Astrocyte (in vitro differentiated cells and primary cell): Measurements from ENCODE around the gene DGKB. TPM values are rescaled to one million over a fixed set of nuclear protein-coding genes. Genes with fewer than 3 reads are reported as not detected.

ENCODE experiments used
- DNase-seq: peaks from one replicate; pipeline ENCODE4 v3.0.0-alpha.2; 2010; ENCODE audit warnings: low read depth
- FAIRE-seq: peaks from 2 replicates; lab custom pipeline; 2011; peaks lifted over from hg19 to GRCh38; lab: Jason Lieb, UNC
- H2AFZ ChIP-seq: 2 replicates; pipeline ENCODE4 v1.6.0; 2012; ENCODE audit warnings: low read depth, low read length, inconsistent platforms
- H3K27ac ChIP-seq: 2 replicates; pipeline ENCODE4 v1.5.1; 2011; ENCODE audit warnings: low read depth, low read length, inconsistent platforms
- H3K27me3 ChIP-seq: 2 replicates; pipeline ENCODE4 v1.6.0; 2011; ENCODE audit warnings: low read length, inconsistent platforms; ENCODE audit not compliant: insufficient read depth
- H3K36me3 ChIP-seq: 2 replicates; pipeline ENCODE4 v1.5.1; 2011; ENCODE audit warnings: low read length, inconsistent platforms; ENCODE audit not compliant: insufficient read depth
- H3K4me1 ChIP-seq: 2 replicates; pipeline ENCODE4 v1.5.1; 2011; ENCODE audit warnings: low read length, inconsistent platforms; ENCODE audit not compliant: insufficient read depth
- H3K4me2 ChIP-seq: 2 replicates; pipeline ENCODE4 v1.6.0; 2012; ENCODE audit warnings: low read length, inconsistent platforms
- H3K4me3 ChIP-seq: 2 replicates; pipeline ENCODE4 v1.5.1; 2011; ENCODE audit warnings: low read depth, mild to moderate bottlenecking, low read length, inconsistent platforms; ENCODE audit not compliant: insufficient read depth
- H3K79me2 ChIP-seq: 2 replicates; pipeline ENCODE4 v1.6.0; 2012; ENCODE audit warnings: mild to moderate bottlenecking, low read length, inconsistent platforms; ENCODE audit not compliant: insufficient read depth
- H3K9ac ChIP-seq: 2 replicates; pipeline ENCODE4 v1.6.0; 2012; ENCODE audit warnings: mild to moderate bottlenecking, low read length, inconsistent platforms
- H3K9me3 ChIP-seq: 2 replicates; pipeline ENCODE4 v1.5.1; 2012; ENCODE audit warnings: low read depth, mild to moderate bottlenecking, low read length, inconsistent platforms; ENCODE audit not compliant: insufficient read depth
- H4K20me1 ChIP-seq: 2 replicates; pipeline ENCODE4 v1.6.0; 2012; ENCODE audit warnings: low read length, inconsistent platforms; ENCODE audit not compliant: insufficient read depth
- H3K27ac Mint-ChIP-seq: one replicate; pipeline ENCODE4 v1.8.0; 2021; ENCODE audit warnings: mild to moderate bottlenecking, mixed read lengths; ENCODE audit not compliant: unreplicated experiment
- H3K27me3 Mint-ChIP-seq: one replicate; pipeline ENCODE4 v1.8.0; 2021; ENCODE audit warnings: low read depth, mixed read lengths; ENCODE audit not compliant: unreplicated experiment
- H3K36me3 Mint-ChIP-seq: one replicate; pipeline ENCODE4 v1.8.0; 2021; ENCODE audit warnings: low read depth, mixed read lengths; ENCODE audit not compliant: unreplicated experiment
- H3K4me1 Mint-ChIP-seq: one replicate; pipeline ENCODE4 v1.8.0; 2021; ENCODE audit warnings: low read depth, mixed read lengths; ENCODE audit not compliant: unreplicated experiment
- H3K4me3 Mint-ChIP-seq: one replicate; pipeline ENCODE4 v1.8.0; 2021; ENCODE audit warnings: mild to moderate bottlenecking, moderate library complexity, mixed read lengths; ENCODE audit not compliant: unreplicated experiment
- H3K9me3 Mint-ChIP-seq: one replicate; pipeline ENCODE4 v1.8.0; 2021; ENCODE audit warnings: mild to moderate bottlenecking, mixed read lengths; ENCODE audit not compliant: unreplicated experiment
- EZH2 ChIP-seq: IDR thresholded peaks from 2 replicates; pipeline ENCODE4 v1.6.1; 2012; ENCODE audit warnings: mild to moderate bottlenecking, low read length, inconsistent platforms; ENCODE audit not compliant: insufficient read depth
- total RNA-seq: library from RNA; stranded (reverse); gene quantifications from 2 replicates; pipeline ENCODE4 v1.2.1, GENCODE V29; 2021
- TF ChIP-seq, protein P1 (sequence below): IDR thresholded peaks from 2 replicates; pipeline ENCODE4 v1.5.1; 2011; ENCODE audit warnings: low read depth, mild to moderate bottlenecking, inconsistent platforms, low read length, moderate library complexity; ENCODE audit not compliant: insufficient read depth

The DGKB gene
- total RNA-seq, 1 donor from 2014 or later, result 0.39 TPM

DNA sequence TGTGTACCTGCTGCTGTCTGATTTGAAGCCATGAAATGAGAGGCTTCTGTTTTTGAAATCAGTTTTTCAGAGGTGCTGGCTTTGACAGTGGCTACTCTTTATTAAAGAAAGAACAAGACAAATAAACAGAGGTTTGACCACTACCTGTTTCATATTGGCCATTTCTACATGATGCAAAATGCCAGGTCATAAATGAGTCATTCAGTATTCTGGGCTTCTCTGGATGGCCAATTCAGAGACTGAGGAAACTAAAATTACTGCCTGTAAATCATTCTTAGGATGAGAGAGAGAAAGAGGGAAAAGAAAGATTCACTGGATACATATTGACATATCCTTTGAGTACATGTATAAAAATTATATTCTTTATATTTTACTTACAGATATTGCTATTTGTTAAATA is 609.8 kb downstream of the DGKB start:
- H3K27me3 Mint-ChIP-seq, result no peaks in the 10 kb centered on the region
- peaks cover 4% of the 10 kb centered on the region for H3K9me3 Mint-ChIP-seq
- no peak for TF ChIP-seq EZH2
- TF ChIP-seq, protein P1, sequence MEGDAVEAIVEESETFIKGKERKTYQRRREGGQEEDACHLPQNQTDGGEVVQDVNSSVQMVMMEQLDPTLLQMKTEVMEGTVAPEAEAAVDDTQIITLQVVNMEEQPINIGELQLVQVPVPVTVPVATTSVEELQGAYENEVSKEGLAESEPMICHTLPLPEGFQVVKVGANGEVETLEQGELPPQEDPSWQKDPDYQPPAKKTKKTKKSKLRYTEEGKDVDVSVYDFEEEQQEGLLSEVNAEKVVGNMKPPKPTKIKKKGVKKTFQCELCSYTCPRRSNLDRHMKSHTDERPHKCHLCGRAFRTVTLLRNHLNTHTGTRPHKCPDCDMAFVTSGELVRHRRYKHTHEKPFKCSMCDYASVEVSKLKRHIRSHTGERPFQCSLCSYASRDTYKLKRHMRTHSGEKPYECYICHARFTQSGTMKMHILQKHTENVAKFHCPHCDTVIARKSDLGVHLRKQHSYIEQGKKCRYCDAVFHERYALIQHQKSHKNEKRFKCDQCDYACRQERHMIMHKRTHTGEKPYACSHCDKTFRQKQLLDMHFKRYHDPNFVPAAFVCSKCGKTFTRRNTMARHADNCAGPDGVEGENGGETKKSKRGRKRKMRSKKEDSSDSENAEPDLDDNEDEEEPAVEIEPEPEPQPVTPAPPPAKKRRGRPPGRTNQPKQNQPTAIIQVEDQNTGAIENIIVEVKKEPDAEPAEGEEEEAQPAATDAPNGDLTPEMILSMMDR, result no peak
- Histone ChIP-seq H2AFZ (no peak overlapping the region), H3K9ac (no peak overlapping the region), H3K4me3 (no peak overlapping the region), H3K27ac (no peak overlapping the region), H3K36me3 (no peaks in the 10 kb centered on the region), H3K9me3 (no peaks in the 10 kb centered on the region), H3K27me3 (no peaks in the 10 kb centered on the region), H3K4me1 (no peaks in the 10 kb centered on the region), H3K79me2 (no peaks in the 10 kb centered on the region), H3K4me2 (no peak overlapping the region), H4K20me1 (no peaks in the 10 kb centered on the region)
- no peak overlapping the region for H3K4me3 Mint-ChIP-seq
- no peak overlapping the region for H3K27ac Mint-ChIP-seq
- H3K36me3 Mint-ChIP-seq, result no peaks in the 10 kb centered on the region
- no peak for FAIRE-seq
- H3K4me1 Mint-ChIP-seq, result no peaks in the 10 kb centered on the region
- DNase-seq, result no peak

DNA sequence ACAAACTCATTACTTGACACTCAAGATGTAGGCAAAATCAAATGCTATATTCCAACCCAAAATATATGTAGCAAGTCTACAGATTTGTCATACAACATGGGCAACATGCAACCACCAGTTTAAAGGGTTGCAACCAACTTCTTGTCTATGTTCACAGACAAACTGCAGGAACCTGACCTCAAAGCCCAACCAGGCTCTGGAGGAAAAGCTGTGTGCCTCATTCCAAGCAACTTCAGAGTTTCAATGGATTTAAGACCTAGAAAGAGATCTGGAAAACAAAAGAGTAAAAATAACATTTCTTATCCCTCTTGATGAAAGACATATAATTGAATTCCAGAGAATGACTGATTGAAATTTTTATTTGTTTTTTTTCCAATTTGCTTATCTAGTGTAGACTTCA is 612.6 kb downstream of the DGKB start:
- Histone ChIP-seq H3K36me3 (no peaks in the 10 kb centered on the region), H3K27ac (no peak overlapping the region), H3K9me3 (no peaks in the 10 kb centered on the region), H3K4me3 (no peak overlapping the region), H3K9ac (no peak overlapping the region), H4K20me1 (no peaks in the 10 kb centered on the region), H3K79me2 (no peaks in the 10 kb centered on the region), H3K4me2 (no peak overlapping the region), H2AFZ (no peak overlapping the region), H3K4me1 (no peaks in the 10 kb centered on the region), H3K27me3 (no peaks in the 10 kb centered on the region)
- Mint-ChIP-seq H3K36me3 (no peaks in the 10 kb centered on the region), H3K4me3 (no peak overlapping the region), H3K9me3 (no peaks in the 10 kb centered on the region), H3K27me3 (no peaks in the 10 kb centered on the region), H3K27ac (no peak overlapping the region), H3K4me1 (no peaks in the 10 kb centered on the region)
- no peak for TF ChIP-seq EZH2
- TF ChIP-seq, protein P1, result no peak
- DNase-seq, result no peak
- no peak for FAIRE-seq

DNA sequence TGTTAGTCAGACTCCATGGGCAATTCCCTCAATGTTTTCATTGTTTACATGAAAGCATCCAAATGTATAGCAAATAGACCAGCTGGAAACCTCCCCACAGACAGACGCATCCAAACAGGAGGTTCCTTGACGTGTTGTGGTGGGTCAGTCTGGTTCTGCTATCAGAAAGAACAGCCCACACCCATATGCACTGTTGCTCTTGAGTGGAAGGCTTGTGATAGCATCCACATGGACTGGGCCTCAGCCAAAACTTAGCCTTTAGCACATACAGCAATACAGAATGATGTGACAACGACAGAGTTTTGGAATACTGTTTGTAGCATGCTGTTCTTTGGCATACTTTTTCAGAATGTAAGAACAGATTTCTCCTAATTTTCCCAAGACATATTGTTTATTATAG is 613.9 kb downstream of the DGKB start:
- Histone ChIP-seq H3K27ac (no peak overlapping the region), H4K20me1 (no peaks in the 10 kb centered on the region), H3K9me3 (no peaks in the 10 kb centered on the region), H3K4me2 (no peak overlapping the region), H3K4me3 (no peak overlapping the region), H3K4me1 (no peaks in the 10 kb centered on the region), H3K9ac (no peak overlapping the region), H3K36me3 (no peaks in the 10 kb centered on the region), H3K27me3 (no peaks in the 10 kb centered on the region), H2AFZ (no peak overlapping the region), H3K79me2 (no peaks in the 10 kb centered on the region)
- no peaks in the 10 kb centered on the region for H3K36me3 Mint-ChIP-seq
- TF ChIP-seq EZH2, result no peak
- TF ChIP-seq, protein P1, result no peak
- H3K27me3 Mint-ChIP-seq, result no peaks in the 10 kb centered on the region
- no peak for DNase-seq
- no peaks in the 10 kb centered on the region for H3K4me1 Mint-ChIP-seq
- no peaks in the 10 kb centered on the region for H3K9me3 Mint-ChIP-seq
- H3K4me3 Mint-ChIP-seq, result no peak overlapping the region
- no peak overlapping the region for H3K27ac Mint-ChIP-seq
- no peak for FAIRE-seq
